ENCODE data around the gene LEMD2. TPM values are rescaled to one million over a fixed set of nuclear protein-coding genes. Genes with fewer than 3 reads are reported as not detected.

Gene LEMD2
- total RNA-seq, 1 experiment from 2014 or later: 34.1 TPM

DNA sequence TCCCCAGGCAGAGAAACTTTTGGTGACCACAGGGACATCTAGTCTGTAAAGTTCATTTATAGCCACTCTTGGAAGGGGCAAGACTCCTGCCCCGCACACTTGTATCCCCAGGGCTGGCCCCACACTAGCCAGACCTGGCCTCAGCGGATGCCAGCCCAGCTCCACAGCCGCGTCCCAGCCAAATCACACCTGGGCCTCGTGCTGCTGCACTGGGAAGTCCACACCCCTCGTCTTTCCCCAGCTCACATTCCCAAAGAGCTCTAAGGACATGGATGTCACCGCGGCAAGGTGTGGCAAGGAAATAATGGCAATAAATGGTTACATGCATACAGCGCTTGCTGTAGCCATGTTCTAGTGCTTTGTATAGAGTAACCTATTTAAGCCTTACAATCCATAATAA, 50.8 kb downstream of the LEMD2 start:
- no peak for DNase-seq (ENCODE audit: low read depth)

DNA sequence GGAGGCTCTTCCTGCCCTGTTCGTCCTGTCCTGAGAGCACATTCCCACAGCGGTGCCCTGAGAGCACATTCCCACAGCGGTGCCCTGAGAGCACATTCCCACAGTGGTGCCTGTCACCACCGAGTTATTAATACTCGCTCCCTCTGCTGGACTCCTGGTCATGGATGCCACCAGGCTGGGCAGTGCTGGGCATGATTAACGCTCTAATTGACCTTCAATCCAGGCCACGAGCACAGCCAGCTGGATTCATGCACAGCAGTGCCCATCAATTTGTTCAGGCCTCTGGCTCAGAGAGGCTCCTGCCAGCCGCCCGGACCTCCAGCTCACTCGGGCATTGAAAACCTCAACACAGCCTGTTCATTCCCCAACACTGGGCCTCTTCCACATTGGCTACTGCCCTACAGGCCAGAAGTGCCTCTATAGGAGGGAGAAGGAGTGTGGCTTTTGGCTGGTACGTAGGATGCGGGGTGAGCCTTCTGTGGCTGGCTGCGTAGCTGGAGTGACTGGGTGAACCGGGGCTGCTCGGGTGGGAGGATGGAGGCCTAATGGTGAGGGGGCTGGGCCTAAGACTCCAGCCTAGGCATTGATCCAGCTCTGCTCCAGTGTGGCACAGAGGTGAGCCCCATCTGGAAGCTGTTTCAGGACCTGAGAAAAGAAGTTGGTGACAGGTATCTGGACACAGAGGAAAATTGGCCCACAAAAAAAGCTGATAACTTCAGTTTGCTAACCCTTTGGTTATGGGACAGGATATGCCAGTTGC, 51.5 kb downstream of the LEMD2 start:
- DNase-seq (ENCODE audit: low read depth): no peak

DNA sequence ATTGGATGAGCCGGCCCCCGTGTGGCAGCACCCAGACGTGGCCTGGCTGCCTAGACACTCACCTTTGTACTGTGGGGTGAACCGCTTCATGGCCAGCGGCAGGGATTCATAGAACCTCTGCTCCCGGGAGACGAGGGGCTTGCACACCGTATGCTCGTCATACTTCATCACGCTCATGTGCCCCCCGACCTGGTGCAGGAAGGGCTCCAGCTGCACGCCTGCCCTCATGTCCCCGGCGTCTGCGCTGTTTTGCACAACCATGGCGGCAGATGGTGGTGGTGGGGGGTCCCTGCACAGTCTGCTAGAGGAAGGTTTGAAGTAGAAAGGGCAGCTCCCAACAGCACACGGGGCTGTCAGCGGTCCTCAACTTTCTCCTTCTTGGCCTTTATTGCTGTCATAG, 53.7 kb downstream of the LEMD2 start:
- no peak for DNase-seq (ENCODE audit: low read depth)

DNA sequence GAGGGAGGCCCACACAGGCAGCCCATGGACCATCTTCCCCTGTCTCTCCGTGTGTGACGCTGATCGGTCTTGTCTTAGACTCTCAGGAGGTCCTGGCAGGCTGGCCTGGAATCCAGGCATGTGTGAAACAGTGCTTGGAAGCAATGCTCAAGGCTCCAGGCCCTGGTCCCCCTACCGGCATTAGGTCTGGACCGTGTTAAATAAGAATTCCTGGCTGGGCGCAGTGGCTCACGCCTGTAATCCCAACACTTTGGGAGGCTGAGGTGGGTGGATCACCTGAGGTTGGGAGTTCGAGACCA, 55.3 kb downstream of the LEMD2 start:
- no peak for DNase-seq (ENCODE audit: low read depth)

DNA sequence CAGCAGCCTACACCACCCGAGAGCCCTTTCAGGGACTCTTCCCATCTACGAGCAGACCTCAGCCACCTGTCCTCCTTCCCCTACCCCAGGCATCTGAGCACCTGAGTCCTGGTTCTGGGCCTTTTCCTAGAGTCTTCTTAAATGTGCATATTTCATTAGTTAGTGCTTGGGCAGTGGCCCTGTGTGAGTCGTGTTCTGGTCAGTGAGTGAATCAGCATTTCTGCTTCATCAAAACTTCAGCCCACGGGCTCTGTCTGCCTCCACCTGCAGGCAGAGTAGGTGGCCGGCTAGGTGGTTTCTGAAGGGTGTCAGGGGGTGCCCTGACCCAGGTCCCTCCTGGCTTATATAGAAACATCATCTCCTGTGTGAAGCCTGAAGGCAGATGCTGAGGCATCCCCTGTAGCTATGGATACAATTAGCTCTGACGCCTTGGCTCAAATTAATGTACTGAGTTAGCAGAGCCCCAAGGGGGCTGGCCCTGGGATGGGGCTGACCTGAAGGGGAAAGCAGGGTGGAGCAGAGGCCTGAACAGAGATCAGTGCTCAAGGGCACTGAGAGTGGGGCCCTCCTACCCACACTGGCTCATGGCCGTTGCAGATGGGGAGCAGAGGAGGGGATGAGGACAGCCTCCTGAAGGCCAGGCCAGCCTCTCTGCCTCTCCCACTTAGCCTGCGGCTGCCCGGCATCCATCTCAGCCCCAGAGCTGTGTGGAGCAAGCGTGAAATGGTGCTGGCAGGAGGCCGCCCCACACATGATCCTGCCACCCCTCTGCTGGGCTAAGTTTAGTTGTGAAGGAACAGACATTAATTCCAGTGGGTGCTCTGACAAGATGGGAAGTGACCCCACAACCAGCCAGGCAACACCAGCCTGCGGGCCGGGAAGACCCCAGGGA, 55.9 kb downstream of the LEMD2 start:
- no peak for DNase-seq (ENCODE audit: low read depth)

DNA sequence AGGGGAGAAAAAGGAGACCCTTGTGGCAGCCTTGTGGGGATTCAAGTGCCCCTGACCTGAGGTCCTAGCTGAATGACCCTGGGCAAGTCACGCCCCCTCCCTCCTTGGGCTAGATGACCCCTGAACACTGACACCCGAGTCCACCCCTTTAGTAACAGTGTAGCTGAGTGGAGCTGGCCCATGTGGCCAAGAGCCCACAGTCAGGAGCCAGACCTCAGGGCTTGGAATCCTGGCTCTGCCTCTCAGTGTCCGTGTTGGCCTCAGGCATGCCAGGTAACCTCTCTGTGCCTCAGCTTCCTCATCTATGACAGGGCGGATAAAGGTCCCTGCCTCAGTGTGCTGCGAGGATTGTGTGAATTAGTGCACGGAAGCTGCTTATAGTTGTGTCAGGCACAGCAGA, 56.5 kb downstream of the LEMD2 start:
- DNase-seq (ENCODE audit: low read depth): no peak

DNA sequence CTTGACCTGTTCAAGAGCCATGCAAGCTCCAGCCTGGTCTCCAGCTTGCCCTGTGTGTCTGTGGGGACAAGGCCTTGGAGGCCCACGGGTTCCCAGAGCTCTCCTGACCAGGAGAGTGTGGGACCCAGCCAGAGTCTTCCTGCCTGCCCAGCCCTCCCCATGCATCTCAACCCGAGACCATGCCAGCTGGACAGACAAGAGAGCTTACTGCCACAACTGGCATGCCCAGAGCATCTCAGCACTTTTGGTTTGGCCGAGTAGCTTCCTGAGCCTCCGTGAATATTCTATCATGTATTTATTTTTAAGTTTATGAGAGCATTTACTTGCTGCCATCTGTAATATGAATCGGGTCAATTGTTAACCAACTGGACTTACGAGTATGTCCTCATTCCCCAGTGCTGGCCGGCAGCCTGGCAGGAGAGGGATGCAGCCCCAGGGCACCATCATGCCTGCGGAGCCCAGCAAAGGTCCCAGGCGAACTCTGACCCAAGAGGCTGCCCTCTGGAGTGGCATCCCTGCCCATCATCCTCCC, 57.1 kb downstream of the LEMD2 start:
- DNase-seq (ENCODE audit: low read depth): no peak

DNA sequence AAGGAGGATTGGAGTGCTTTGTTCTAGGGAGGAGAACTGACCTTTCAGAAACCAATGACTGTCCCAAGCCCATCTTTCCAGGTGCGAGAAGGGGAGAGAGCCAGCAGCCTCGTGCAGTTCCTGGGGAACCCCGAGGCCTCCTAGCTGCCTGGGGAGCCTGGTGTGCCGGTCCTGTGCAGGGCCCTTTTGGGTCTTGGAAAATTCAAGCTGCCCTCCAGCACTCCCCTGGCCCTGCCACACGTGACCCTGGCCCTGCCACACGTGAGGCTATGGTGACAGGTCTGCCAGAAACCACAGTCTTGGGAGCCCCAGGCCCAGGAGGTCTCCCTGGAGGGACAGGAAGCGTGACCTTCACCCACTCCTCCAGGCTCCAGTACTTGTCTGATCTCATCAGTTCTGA, 57.9 kb downstream of the LEMD2 start:
- no peak for DNase-seq (ENCODE audit: low read depth)

DNA sequence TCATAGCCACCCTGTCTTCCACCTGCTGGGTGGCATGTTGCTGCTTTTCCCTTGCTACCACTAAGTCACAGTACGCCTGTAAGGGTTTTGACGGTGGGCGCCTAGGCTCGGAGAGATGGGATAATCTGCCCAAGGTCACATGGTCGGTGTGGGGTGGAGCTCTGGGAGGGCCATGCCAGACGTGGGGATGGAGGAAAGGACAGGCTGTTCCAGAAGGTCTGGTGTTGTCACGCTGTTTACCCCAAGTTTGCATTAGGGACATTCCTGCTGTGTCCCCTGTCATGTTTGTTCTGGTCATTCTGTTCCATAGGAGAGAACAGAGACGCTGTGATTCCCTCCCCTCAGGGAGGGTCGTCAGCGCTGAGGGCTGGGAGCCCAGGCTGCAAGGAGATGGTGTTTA, 58.3 kb downstream of the LEMD2 start:
- DNase-seq (ENCODE audit: low read depth): no peak

DNA sequence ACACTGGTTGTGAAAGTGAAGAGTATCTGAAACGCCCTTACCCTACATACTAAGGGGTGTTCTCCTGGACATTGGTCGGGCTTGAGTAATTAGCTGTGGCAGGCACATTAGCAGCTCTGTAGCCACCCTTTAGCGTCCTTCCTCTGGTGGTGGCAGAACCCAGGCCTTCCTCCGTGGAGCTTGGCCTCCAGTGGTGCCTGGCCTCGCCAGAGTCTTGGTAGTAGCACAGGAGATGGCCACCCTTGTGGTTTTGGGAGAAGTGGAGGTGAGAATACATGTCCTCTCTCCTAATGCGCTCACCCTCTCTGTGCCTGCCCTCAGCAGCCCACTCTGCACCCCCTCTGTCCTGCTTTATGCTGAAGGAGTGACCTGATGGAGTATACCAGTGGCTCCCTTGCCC, 59.9 kb downstream of the LEMD2 start:
- no peak for DNase-seq (ENCODE audit: low read depth)

DNA sequence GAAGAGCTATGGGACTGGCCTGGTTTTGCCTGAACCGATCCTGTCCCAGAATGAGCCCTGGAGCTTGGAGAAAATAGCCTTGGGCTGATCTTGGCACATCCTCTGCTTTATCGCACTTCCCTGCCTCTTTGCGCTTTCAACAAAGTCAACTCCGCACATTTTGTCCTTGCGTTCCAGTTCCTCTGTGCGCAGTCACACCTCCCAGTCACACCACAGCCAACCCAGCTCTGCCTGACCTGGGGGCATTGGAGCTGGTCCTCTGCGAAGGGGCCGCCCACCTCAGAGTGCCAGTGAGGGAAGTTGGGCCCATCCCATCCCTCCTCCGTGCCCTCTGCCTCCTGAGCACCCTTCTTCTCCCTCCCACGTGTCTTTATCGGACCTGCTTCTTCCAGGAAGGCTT, 60.5 kb downstream of the LEMD2 start:
- DNase-seq (ENCODE audit: low read depth): no peak

DNA sequence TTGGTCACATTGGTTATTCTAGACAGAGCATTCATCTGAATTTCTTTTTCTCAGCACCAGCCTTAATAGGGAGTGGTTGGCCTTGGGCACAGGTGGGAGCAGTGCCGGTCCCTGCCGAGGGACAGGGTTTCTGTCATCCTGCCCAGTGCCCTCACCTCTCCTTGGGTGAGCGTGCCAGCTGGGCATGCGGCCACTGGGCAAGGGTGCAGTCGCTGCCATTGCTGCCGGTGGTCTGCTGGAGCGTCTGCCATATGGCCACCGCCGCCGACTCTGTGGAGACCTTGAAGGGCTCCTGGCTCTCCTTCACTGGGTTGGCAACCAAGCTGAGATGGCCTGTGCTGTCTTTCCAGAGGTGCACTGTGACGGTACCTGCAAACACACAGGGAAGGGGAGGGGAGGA, 61.0 kb downstream of the LEMD2 start:
- DNase-seq (ENCODE audit: low read depth): no peak

DNA sequence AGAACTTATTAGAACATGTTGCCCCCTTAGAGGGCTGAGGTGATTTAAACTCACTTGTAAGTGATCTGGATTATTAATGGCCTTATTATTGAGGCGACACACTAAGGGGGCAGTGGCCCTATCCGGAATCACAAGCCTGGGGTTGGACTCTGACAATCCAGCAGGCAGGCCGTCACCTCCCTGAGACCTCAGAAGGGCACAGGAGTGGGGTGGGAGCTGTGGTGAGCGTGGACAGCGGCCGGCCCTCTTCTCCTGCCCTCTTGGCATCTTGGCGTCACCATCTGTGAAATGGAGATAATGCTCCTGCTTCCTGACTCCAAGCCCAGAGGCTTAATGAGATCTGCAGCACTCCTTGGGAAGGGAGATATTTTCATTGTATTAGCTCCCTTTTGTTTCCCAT, 61.8 kb downstream of the LEMD2 start:
- DNase-seq (ENCODE audit: low read depth): no peak

DNA sequence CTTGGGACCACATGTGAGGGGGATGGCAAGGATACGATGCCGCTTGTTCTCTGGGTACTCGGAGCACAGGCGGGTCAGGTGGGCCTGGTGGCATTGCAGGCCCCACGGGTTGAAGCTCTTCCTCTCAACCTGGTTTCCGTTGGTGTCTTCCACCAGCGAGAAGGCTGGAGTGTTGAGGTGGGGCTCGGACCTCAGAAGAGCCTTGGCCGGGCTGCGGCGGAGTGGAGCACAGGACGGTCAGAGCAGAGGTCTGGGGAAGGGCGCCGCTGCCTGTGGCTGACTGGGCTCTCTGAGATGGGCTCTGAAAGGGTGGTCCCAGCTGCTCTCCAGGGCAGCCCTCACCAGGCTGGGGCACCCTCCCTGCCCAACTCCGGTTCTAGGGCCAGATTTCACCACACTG, 62.2 kb downstream of the LEMD2 start:
- no peak for DNase-seq (ENCODE audit: low read depth)

DNA sequence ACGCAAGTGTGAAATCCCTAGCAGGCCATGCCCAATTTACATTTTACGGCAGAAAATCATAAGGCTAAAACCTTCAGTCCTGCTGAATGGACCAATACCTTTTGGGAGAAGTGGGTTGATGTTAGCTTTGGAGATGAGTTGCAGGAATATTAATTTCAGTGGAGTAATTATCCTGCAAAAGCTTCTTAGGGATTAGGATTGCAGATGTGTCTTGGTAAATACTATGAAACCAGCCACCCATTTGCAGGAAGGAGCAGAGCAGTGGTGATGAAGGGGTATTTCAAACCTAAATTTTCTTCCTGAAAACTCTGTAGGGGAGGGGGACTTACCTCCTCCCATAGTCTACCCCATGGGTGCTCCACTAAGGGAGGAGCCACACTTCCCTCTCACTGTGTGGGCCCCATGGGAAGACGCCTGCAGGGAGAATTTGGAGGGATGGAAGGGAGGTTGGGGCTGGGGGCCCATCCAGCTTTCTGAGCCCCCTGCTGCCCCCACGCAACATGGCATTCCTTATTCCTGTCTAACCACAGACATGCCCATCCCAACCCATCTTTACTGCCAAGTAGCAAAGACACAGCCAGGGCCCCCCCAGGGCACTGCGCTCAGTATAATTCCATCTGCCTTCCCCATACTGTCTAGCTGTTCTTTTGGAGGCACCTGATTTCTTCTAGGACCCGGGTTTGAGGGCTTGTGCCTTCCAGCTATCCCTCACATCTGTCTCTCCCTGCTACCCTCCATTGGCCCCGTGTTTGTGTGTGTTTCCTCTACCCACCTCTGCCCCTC, 62.8 kb downstream of the LEMD2 start:
- no peak for DNase-seq (ENCODE audit: low read depth)

DNA sequence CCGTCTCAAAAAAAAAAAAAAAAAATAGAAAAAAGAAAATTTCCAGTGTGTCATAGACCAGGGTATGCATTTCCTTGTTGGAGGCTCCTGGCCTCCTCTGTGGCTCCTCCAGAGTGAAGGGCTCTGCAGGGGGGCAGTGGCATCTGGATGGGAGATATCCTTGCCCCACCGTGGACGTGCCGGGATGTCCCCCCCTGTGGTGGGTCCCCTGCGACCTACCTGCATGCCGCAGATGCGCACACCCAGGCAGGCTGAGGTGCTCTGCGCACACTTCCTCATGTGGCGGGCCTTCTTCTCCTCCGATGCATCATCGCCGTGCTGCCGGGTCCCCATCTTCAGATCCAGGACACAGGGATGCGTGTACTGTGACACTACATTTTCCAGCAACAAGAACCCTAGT, 63.7 kb downstream of the LEMD2 start:
- DNase-seq (ENCODE audit: low read depth): no peak

DNA sequence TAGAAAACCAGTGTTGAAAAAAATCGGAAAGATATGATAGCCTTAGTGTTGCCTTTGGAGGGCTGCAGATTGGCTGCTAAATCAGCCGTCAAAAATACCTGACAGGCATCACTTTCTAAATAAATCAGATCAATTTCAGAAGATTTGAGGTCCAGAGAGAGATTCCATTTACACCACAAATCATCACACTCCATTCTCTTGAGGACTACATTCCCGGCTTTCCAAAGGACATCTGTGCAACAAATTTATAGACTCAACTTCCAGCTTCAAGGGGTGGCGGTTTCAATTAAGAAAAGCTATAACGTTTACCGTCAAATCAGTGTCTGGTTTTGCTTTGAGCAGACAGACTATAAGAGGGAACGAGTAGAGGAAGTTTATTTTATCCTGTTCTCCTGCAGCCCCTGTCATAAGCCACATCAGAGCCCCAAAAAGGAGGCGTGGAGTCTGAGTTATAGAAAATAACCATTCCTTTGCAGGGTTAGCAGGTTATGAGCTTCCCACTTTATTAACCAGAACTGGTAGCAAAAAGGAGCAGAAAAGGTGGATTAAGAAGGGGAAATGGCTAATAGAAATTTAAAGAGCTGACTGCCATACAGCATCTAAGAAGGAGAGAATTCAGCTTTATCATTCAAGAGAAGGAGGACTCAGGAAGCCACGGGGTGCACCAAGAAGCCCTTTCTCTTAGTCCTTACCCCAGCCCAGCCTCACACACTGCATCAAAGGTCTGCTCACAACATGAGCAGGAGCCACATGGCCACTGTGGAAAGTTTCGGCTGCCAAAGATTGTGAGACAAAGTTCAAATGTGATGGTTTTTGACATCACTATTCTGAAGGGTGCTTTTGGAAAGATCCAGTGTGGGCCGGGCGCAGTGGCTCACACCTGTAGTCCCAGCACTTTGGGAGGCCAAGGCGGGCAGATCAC, 64.6 kb downstream of the LEMD2 start:
- no peak for DNase-seq (ENCODE audit: low read depth)

DNA sequence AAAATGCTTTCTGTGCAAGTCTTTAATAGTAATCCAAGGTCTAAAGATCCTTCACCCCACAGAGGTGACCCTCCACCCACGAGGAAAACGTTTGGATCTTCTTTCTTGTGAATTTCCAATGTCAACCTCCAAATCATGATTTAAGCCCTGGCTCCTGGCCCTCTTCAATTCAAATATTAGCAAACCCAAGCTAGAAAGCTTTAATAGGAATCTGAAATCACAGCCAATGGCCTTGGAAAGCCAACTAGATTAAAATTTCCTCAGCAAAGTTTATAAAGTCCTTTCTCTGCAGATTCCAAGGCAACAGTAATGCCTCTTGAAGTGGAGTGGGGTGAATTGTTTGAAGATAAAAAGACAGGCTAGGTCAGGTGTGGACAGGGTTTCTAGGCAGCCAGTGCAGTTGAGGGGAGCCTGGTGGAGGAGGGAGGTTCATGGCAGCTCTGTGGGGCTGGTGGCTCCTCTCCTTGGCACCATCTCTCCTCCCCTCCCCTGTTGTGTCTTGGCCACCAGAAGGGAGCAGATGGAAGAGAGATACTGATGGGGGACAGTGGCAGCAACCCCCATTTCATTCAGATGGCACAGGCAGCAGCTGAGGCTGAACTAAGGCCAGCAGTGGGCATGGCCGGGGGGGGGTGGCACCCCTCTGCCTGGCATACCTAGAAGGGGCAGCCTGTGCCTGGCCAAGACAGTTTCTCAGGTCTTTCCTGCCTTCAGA, 65.4 kb downstream of the LEMD2 start:
- no peak for DNase-seq (ENCODE audit: low read depth)

DNA sequence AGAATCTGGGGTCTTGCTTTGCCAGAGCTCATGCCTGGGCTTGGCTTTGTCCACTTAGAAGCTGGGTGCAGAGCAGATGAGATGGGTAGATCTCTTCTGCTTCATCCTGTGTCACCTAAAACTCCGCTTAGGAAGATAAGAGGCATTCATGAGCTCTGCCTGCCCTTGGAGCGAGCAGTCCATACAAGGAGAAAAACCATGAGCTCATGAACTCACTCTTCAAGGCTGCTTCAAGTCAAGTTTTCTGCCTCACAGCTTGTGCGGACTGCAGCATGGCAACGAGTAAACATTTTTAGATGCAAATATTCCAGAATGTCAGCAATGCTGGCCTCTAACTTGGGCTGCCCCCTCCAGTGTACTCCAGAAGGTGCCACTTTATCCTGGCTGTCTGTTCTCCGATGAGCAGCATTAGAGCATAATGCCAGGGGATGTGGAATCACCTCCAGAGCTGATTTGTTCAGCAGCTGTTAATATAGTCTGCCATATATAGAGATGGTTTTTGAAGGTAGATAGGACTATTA, 66.8 kb downstream of the LEMD2 start:
- no peak for DNase-seq (ENCODE audit: low read depth)

DNA sequence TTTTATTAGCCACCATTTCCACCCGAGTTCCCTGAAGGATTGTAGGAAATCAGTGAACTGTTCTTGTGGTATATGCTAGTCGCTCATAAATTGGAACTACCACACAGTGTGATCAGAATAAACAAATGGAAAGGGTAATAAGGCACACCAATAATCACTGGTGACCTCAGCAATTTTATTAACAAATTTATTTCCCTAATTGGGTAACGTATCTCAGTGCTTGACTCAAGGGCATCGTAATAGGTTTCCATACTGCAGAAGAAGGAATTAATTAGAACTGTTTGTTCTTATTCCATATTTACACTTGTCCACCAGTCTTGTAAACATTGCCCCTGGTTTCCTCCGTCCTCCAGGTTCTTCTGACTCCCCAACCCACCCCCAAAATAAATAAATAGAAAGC, 67.4 kb downstream of the LEMD2 start:
- no peak for DNase-seq (ENCODE audit: low read depth)

Data from RPMI7951 (cell line).